ENCODE data around the gene TCFL5. TPM values are rescaled to one million over a fixed set of nuclear protein-coding genes. Genes with fewer than 3 reads are reported as not detected.
"Not testable (repeated sequence)": the region's sequence is repeated elsewhere in the genome, so short reads cannot be mapped to it uniquely, and the experiment has no call there.

Gene TCFL5
- total RNA-seq, 4 donors from 2014 or later: 5.3 to 20.0 (median 14.2) TPM

GRCh38 chr20:62852841-62853240 lies 8.8 kb downstream of the TCFL5 start:
- H3K4me3 ChIP-seq: no peak overlapping the region
- TF ChIP-seq CTCF (IDR thresholded peaks at IDR 0.05) (no peak), POLR2A (IDR thresholded peaks at IDR 0.05) (no peak)
- H3K27ac ChIP-seq: no peak overlapping the region
- no peaks in the 10 kb centered on the region for H3K4me1 ChIP-seq
- H3K27me3 ChIP-seq: no peaks in the 10 kb centered on the region
- no peak for DNase-seq
- no peaks in the 10 kb centered on the region for H3K36me3 ChIP-seq
- no peaks in the 10 kb centered on the region for H3K9me3 ChIP-seq
- intact Hi-C loops (cut with DNase I; ENCODE audit: low total_unique reads): no loop called here

- intact Hi-C loops (cut with DNase I; ENCODE audit: low total_unique reads): no loop called here
Observed at GRCh38 chr20:62852196-62852595, 9.4 kb downstream of the TCFL5 start.

GRCh38 chr20:62850333-62850974 lies 11.2 kb downstream of the TCFL5 start:
- Histone ChIP-seq H3K9me3 (no peaks in the 10 kb centered on the region), H3K4me1 (no peaks in the 10 kb centered on the region), H3K4me3 (no peak overlapping the region), H3K27me3 (no peaks in the 10 kb centered on the region), H3K27ac (no peak overlapping the region), H3K36me3 (no peaks in the 10 kb centered on the region)
- DNase-seq: no peak
- intact Hi-C loops (cut with DNase I; ENCODE audit: low total_unique reads): no loop called here
- TF ChIP-seq CTCF (IDR thresholded peaks at IDR 0.05): no peak
- no peak for TF ChIP-seq POLR2A (IDR thresholded peaks at IDR 0.05)

More at GRCh38 chr20:62852196-62852595, 9.4 kb downstream of the TCFL5 start:
- H3K4me1 ChIP-seq: no peaks in the 10 kb centered on the region
- H3K9me3 ChIP-seq: no peaks in the 10 kb centered on the region
- no peak for TF ChIP-seq POLR2A (IDR thresholded peaks at IDR 0.05)
- TF ChIP-seq CTCF (IDR thresholded peaks at IDR 0.05): no peak
- no peak overlapping the region for H3K4me3 ChIP-seq
- no peaks in the 10 kb centered on the region for H3K27me3 ChIP-seq
- no peak overlapping the region for H3K27ac ChIP-seq
- DNase-seq: no peak
- no peaks in the 10 kb centered on the region for H3K36me3 ChIP-seq

- intact Hi-C loops (cut with DNase I; ENCODE audit: low total_unique reads): no loop called here
- Histone ChIP-seq H3K27me3 (no peaks in the 10 kb centered on the region), H3K4me3 (no peak overlapping the region), H3K9me3 (no peaks in the 10 kb centered on the region), H3K27ac (no peak overlapping the region), H3K4me1 (no peaks in the 10 kb centered on the region), H3K36me3 (no peaks in the 10 kb centered on the region)
- no peak for DNase-seq
- TF ChIP-seq POLR2A (IDR thresholded peaks at IDR 0.05) (no peak), CTCF (IDR thresholded peaks at IDR 0.05) (no peak)
Observed at GRCh38 chr20:62849431-62849830, 12.2 kb downstream of the TCFL5 start.

GRCh38 chr20:62848917-62849316 lies 12.7 kb downstream of the TCFL5 start:
- DNase-seq; H3K36me3 ChIP-seq; H3K4me1 ChIP-seq; H3K9me3 ChIP-seq; H3K27ac ChIP-seq; intact Hi-C loops (cut with DNase I; ENCODE audit: low total_unique reads); H3K27me3 ChIP-seq; H3K4me3 ChIP-seq: not testable (repeated sequence)
